GM19240 (cell line): ENCODE measurements around the gene PPARGC1A.

Experiments
- DNase-seq: peaks from one replicate; pipeline ENCODE4 v3.0.0; 2011; ENCODE audit warnings: low spot score; ENCODE audit not compliant: insufficient read length

PPARGC1A gene

DNA sequence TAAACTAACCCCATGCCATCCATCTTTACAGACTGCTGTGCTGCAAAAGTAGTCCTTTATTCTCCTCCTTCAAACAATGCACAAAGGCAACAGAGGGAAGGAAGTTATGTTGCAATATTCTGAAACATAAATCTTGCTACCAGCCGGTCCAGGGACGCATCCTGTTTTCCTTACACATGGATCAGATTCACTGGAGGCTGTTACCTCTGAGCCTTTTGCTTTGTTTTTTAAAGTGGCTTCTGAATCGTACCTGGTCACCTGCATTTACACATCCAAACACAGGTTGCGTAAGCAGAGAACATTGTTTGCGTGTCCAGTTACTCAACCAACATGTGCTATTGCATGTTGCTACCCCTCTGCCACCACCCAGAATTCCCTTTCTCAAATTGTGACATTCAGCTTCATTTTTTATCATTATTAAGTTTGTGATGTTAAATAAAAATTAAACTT is 8.8 kb downstream of the PPARGC1A start:
- no peak for DNase-seq

DNA sequence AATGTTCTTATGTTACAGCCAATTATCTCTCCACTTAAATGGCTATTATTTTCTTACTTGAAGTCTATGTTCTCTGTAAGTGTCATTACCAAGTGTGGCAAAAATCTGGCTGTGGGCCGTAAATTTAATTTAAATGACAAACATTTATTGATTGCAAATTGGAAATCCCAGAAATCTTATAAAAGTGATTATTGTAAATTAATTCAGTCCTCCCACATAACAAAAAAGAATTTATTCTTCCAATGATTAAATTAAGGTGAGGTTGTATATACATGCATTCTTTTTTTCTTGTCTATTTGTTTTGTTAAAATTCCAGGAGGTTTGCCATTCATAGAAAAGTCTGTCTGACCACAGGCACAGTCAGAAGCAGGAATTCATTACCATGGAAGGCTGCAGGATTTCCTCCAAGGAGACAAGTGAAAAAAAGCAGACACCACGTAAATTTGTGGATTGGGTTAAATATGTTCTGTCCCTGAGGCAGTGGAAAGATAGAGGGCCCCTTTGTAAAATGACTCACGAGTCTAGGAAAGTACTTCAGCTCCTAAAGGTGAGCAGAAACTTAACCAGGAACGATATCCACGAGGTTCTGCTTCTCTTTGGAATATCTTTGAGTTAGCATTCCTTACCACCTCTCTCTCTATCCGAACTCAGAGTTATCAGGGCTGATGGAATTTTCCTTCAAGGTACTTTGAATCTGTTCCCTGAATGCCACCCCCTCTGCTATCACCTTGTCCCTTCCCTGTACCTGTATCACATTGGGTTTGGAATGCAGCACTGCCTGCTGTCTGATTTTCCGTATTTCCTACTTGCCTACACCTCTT is 10.7 kb downstream of the PPARGC1A start:
- no peak for DNase-seq

DNA sequence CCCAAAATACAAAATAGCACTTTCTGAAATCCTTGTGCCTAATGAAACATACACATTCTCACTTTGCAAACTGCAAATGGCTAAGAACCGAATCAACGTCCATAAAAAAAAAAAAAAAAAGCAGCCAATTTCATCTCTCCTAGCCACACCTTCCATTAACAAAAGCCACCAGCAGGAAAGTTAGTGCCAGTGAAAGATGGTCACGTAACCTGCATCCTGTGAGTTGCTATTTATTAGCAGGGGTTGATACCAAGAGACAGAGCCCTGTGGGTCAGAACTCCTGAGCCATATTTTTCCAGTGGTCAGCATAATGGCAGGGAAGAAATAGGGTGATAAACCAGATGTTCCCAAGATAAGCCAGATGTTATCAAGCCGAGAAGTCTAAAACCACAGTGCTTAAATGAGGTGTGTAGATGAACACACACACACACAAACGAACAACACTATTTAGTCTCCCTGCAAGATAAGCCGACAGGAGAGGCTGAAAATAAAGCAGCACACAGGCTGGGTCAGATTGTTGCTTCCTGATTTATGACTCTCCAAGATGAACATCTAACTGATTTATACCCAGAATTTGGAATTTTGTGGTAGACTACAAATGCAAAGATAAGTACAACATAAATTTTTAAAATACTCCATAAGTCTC is 11.5 kb downstream of the PPARGC1A start:
- no peak for DNase-seq

DNA sequence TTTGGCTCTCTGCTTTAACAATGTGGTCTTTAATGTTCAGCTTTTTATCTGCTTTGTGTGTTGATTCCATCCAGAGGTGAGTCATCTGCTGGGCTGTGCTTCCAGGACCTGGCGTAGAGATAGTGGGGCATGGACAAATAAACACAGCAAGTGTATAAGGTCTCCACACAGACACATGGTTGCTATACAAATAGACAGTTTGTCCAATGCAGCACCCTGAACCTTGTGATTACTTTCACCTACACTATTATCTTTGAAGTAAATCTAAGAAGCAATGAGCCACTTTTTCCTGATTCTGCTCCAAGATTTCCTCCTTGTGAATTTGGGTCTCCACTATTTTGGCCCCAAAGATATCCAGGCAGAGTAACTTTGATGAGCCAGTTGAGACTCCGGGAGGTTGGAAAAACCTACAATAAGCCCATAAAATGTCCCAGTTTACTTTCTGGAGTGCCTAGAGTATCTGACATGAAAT is 12.1 kb downstream of the PPARGC1A start:
- no peak for DNase-seq

DNA sequence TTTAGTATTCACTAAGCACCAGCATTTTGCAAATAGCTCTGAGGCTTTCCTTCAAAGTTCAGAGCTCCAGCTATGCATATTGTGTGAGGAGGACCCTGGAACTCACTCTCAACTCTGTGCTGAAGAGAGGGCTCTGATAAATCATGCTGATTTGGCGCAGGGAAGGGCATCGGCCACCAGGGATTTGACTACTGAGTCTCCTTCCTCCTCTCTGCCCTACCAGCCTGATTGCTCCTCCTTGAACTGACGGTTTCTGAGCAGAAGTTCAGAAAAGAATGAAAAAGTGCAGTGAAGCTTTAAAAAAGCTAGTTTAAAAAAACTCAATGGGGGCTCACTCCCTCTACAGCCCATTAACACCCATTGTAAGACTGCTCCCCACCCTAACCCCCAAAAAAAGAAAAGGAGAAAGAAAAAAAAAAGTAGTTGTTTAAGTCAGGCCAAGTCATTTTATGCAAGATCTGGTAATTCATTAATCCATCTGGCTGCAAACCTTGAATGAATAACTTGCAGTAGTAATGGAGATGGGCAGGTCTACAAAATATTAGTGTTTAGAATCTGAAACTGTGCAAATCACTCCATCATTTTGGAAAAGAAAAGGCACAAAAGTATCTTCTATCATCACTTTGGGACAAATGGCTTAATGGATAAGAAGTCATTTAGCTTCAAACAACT is 13.3 kb downstream of the PPARGC1A start:
- no peak for DNase-seq

DNA sequence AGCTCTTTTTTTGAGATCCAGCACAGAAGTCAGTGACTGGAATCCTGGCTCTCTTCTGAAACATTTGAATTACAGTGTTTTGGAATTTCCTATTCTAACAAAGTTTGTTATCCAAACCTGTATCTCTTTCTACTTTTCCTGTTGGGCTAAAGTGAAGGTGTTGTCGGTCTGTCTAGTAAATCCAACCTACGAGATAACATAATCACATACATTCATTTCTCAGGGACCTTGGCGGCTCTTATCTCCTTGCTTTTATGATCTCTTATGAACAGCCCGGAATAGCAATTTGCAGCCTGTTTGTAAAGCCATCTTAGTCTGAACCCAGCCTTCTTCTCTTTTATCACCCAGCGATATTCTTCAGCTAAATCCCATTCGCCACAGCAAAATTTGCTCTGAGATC is 14.5 kb downstream of the PPARGC1A start:
- DNase-seq: no peak

DNA sequence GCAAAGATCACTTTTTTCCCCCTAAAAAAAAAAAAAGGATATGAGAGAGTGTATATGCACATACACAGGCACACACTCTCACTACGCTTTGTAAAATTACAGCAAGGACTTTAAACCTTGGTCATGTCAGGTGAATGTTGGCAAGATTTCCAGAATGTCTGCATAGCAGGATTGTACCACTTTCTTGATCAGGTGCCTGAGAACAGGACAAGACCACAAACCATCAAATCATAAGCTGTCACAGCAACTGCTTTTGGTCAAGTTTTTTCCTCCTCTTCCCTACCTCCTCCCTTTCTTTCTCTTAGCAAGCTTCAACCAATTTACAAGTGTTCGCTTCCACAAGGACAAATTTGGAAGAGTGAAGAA is 15.3 kb downstream of the PPARGC1A start:
- no peak for DNase-seq

DNA sequence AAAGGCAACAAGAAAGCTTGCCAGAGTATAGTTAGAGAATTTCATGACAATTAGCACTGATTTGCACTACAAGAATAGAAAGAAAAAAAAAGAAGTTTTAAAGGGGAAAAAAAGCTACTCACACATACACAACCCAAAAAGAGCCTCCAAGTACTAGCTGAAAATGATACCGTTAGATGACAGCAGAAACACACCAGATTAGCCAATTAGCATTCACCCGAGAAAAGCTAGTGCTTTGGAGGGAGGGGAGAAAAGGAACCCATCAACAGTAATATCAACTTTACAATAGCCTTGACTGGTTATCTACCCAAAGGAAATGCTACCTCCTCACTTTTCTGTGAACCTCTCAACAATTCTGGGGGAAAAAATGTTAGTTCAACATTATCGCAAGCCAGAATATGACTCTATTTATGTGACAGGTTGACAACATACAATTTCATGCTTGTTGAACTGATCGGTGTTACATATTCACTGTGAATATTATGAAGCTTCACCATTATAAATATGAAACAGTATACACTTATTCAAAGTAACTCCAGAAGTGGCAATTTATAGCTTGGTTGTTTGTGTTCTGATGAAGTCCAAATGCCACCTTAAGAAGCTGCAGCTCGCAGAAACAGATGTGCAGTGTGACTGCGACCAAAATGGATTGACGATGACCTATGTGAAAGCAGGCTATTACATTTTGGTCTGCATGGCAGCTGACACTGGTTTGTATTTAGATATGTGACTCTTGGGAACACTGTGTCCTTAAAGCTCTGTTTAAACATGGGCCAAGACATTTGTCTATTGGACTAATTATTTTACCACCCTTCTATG is 15.9 kb downstream of the PPARGC1A start:
- no peak for DNase-seq

- DNase-seq: no peak
Observed at GRCh38 chr4:23871426-23871825, 18.4 kb downstream of the PPARGC1A start.

GRCh38 chr4:23866450-23867075 is 23.3 kb downstream of the PPARGC1A start:
- DNase-seq: no peak

- no peak for DNase-seq
Observed at GRCh38 chr4:23861897-23862296, 27.9 kb downstream of the PPARGC1A start.

DNA sequence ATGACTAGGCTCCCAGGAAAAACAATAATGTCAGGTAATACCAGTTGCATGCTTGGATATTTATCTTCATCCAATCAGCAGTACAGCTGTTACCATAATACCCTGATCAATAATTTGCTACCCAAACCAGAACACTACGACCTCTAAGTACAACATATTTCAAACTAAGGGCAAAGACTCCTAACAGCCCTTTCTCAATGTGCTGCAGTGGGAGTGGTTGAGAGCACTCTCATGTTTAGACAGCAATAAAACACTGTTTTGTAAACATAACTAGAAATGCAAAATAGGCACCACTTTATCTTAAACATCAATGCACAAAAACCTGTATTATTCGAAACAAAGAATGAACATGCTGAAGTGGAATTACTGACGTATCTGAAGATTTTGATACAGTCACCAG is 28.9 kb downstream of the PPARGC1A start:
- DNase-seq: no peak

DNA sequence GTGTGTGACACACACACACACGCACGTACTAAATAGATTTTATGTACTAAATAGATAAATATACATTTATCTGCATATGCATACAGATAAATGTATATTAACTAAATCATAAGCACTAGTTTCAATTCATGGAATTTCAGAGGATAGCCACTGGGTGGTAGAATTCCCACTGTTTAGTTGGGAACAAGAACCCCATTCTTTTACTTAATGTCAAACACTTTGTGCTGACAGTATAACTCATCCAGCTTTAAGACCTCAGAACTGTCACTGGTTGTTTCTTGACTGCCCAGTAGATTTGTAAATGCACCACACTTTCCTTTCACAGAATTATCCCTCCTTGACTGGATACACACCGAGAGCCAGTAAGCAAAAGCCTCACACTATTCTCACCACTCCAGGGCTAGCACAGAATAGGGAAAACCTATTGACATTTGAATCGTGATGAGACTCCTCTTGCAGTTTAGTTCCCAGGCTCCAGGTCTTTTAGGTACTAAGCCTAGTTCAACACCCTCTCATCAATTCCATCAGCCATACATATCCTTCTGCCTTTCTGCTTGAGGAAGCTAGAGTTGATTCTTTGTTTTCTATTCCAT is 32.4 kb downstream of the PPARGC1A start:
- DNase-seq: no peak

DNA sequence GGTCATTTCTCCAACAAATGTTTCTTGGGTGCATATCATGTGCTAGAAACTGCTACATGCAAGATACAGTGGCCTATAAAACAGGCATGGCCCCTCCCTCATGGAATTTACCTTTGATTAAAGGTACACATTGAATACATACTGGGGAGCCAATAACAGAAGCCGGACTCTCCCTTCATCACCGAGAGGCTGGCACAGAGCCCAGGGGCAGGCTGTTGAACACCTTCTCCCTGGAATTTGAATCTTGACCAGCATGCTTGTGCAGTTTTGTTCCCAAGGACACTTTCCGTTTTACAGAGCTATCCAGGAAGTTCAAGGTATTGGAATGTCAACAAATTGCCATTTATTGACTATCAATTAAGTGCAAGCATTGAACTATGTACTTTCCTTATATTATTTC is 33.2 kb downstream of the PPARGC1A start:
- no peak for DNase-seq

GRCh38 chr4:23855912-23856605 is 33.8 kb downstream of the PPARGC1A start:
- DNase-seq: no peak

- DNase-seq: no peak
Observed at GRCh38 chr4:23853986-23854660, 35.7 kb downstream of the PPARGC1A start.

DNA sequence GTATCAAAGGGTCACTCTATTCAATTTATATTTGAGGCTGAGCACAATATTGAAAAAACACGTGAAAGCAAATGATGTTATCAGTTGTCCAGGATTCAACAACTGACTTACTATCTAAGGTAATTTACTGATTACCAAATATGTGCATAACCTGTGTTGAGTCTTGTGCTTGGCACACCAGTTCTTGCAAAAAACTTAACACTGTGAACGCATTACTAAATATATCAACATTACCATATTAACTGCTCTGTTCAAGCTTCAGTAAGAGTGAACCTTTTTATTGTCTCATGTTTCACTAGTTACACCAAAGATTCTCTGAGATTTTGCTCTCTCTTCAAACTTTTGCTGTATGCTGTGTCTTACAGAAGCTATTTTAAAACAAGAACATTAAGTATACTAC is 38.4 kb downstream of the PPARGC1A start:
- no peak for DNase-seq

- no peak for DNase-seq
Observed at GRCh38 chr4:23847158-23847557, 42.7 kb downstream of the PPARGC1A start.

DNA sequence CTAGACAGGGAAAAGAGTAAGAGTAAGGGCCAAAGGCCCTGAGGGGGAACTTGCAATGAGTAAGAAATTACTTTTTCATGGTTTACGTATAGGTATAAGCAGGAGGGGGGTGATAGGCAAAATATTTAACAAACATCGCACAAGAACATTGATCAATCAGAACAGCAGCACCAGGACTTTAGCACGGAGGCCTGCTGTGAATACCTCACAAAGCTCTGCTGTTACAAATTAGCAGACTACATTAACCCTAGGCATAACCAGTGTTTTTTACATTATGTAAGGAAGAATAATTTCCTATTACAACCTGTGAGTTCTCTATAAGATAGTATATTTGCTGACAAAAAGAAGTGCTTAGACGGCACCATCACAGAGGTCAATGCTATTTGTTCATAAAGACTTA is 44.9 kb downstream of the PPARGC1A start:
- no peak for DNase-seq
